Keratinocyte (primary cell): ENCODE results near the gene SNTB2.

Experiments used
- EZH2 ChIP-seq: IDR thresholded peaks from one replicate; pipeline ENCODE4 v1.6.1; 2012; ENCODE audit warnings: inconsistent platforms, mild to moderate bottlenecking, low read length, moderate library complexity
- TF ChIP-seq, protein P1 (sequence below), 3 experiments: IDR thresholded peaks in 1 of 3; conservative IDR thresholded peaks in 1 of 3; optimal IDR thresholded peaks in 1 of 3; 2 replicates in 2 of 3; 3 replicates in 1 of 3; pipeline versions ENCODE3 to v1.5.1; 2011; ENCODE audit warnings: low read length in 3 of 3, mild to moderate bottlenecking in 3 of 3, moderate library complexity in 2 of 3, control low read depth in 1 of 3, inconsistent platforms in 1 of 3; ENCODE audit not compliant: insufficient read depth in 2 of 3; ENCODE audit errors: extremely low read depth in 1 of 3

DNA sequence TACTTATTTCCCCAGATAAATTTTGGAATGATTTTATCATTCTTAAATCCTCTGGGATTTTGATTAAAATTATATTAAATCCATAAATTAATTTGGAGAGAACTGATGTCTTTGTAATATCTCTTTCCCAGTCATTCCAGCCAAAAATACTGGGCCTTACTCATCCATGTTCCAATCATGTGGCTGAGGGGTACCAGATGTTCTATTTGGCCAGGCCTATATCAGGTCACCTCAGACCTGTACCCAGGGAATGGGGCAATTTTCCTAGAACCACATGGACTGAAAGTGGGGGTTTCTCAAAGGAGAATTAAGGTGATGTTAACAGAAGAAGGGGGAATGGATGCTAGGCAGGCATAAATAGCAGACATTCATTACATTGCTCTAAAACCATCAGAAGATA, 7.5 kb downstream of the SNTB2 start:
- TF ChIP-seq, protein P1, sequence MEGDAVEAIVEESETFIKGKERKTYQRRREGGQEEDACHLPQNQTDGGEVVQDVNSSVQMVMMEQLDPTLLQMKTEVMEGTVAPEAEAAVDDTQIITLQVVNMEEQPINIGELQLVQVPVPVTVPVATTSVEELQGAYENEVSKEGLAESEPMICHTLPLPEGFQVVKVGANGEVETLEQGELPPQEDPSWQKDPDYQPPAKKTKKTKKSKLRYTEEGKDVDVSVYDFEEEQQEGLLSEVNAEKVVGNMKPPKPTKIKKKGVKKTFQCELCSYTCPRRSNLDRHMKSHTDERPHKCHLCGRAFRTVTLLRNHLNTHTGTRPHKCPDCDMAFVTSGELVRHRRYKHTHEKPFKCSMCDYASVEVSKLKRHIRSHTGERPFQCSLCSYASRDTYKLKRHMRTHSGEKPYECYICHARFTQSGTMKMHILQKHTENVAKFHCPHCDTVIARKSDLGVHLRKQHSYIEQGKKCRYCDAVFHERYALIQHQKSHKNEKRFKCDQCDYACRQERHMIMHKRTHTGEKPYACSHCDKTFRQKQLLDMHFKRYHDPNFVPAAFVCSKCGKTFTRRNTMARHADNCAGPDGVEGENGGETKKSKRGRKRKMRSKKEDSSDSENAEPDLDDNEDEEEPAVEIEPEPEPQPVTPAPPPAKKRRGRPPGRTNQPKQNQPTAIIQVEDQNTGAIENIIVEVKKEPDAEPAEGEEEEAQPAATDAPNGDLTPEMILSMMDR (optimal IDR thresholded peaks at IDR 0.05 in 1 of 3, IDR thresholded peaks at IDR 0.05 in 1 of 3, conservative IDR thresholded peaks at IDR 0.05 in 1 of 3; ENCODE audit: extremely low read depth in 1 of 3, insufficient read depth in 2 of 3, low read length in 3 of 3) = no peak
- TF ChIP-seq EZH2 = no peak
